Endothelial cell of umbilical vein (primary cell): ENCODE measurements around the gene GPANK1.

ENCODE experiments used
- CTCF ChIP-seq, 2 donors: IDR thresholded peaks; 1 replicate in 1 of 2; 2 replicates in 1 of 2; pipeline ENCODE4 v1.5.1; 2011; ENCODE audit warnings: low read length in 2 of 2, mild to moderate bottlenecking in 2 of 2, moderate library complexity in 2 of 2, control low read depth in 1 of 2, inconsistent platforms in 1 of 2, low read depth in 1 of 2; ENCODE audit not compliant: insufficient read depth in 1 of 2; ENCODE audit errors: extremely low read depth in 1 of 2
- EZH2 ChIP-seq: IDR thresholded peaks from 2 replicates; pipeline ENCODE4 v1.6.1; 2012; ENCODE audit warnings: borderline replicate concordance, low read depth, mild to moderate bottlenecking, moderate library complexity, low read length, inconsistent platforms; ENCODE audit not compliant: severe bottlenecking
- FOS ChIP-seq: IDR thresholded peaks from 2 replicates; pipeline ENCODE4 v1.6.1; 2011; ENCODE audit warnings: mild to moderate bottlenecking, low read length, moderate library complexity, borderline replicate concordance; ENCODE audit not compliant: insufficient read depth
- JUN ChIP-seq: IDR thresholded peaks from 2 replicates; pipeline ENCODE4 v1.6.1; 2011; ENCODE audit warnings: borderline replicate concordance, low read depth; ENCODE audit not compliant: insufficient read length, insufficient read depth
- MAX ChIP-seq: IDR thresholded peaks from 2 replicates; pipeline ENCODE4 v1.6.1; 2011; ENCODE audit not compliant: insufficient read depth, insufficient read length
- POLR2A ChIP-seq: IDR thresholded peaks from 2 replicates; pipeline ENCODE4 v1.6.1; 2012; ENCODE audit warnings: low read depth, mild to moderate bottlenecking, control low read depth, low read length
- POLR2AphosphoS5 ChIP-seq: IDR thresholded peaks from 2 replicates; pipeline ENCODE4 v1.6.1; 2012; ENCODE audit warnings: low read depth, mild to moderate bottlenecking, control low read depth, low read length, moderate library complexity; ENCODE audit not compliant: insufficient read depth

GRCh38 chr6:31681135-31681671, 16.4 kb upstream of the GPANK1 start:
- TF ChIP-seq CTCF (IDR thresholded peaks at IDR 0.05; ENCODE audit: extremely low read depth in 1 of 2, insufficient read depth in 1 of 2, low read depth in 1 of 2, low read length in 2 of 2), result peak in 1 of 2 donors; percentile 31
- TF ChIP-seq POLR2A, result peak; percentile 68
- TF ChIP-seq POLR2AphosphoS5, result peak; percentile 54
- no peak for TF ChIP-seq EZH2
- no peak for TF ChIP-seq JUN
- no peak for TF ChIP-seq FOS
- TF ChIP-seq MAX, result no peak
